K562 (cell line): ENCODE results near the gene MRPL38. TPM values are rescaled to one million over a fixed set of nuclear protein-coding genes. Genes with fewer than 3 reads are reported as not detected.

Experiments used
- C11orf30 ChIP-seq: fragments of 450-650 bp; IDR thresholded peaks from 2 replicates; pipeline ENCODE4 v1.6.1; 2016; ENCODE audit warnings: low read depth, mild to moderate bottlenecking
- CAMTA2 ChIP-seq: fragments of 250-450 bp; sonication (Bioruptor Pico); conservative IDR thresholded peaks from 2 replicates; pipeline ENCODE4 v1.5.1; 2022
- CBFA2T3 ChIP-seq: fragments of 450-650 bp; IDR thresholded peaks from 2 replicates; pipeline ENCODE4 v1.6.1; 2017
- CEBPB ChIP-seq: fragments of 450-650 bp; IDR thresholded peaks from 2 replicates; pipeline ENCODE4 v1.6.1; 2016; ENCODE audit warnings: missing genetic modification characterization, missing compliant biosample characterization
- CXXC5 ChIP-seq: fragments of 250-450 bp; sonication (Bioruptor Pico); IDR thresholded peaks from 2 replicates; pipeline ENCODE4 v1.8.0; 2022; ENCODE audit warnings: inconsistent platforms, mild to moderate bottlenecking, moderate library complexity
- E2F6 ChIP-seq, 2 experiments: IDR thresholded peaks; 2 replicates each; pipeline ENCODE4 v1.6.1; 2011; ENCODE audit warnings: borderline replicate concordance in 1 of 2, control low read depth in 1 of 2, low read depth in 1 of 2, low read length in 1 of 2, mild to moderate bottlenecking in 1 of 2, mixed read lengths in 1 of 2, moderate library complexity in 1 of 2; ENCODE audit not compliant: insufficient read depth in 1 of 2, insufficient read length in 1 of 2, poor library complexity in 1 of 2, severe bottlenecking in 1 of 2; ENCODE audit errors: extremely low read depth in 1 of 2
- FIP1L1 ChIP-seq: fragments of 200-400 bp; formaldehyde crosslinking; IDR thresholded peaks from 2 replicates; pipeline ENCODE4 v1.6.1; 2018; ENCODE audit warnings: mild to moderate bottlenecking, low read depth, low read length; ENCODE audit not compliant: poor library complexity, severe bottlenecking
- HOXB6 ChIP-seq: fragments of 250-450 bp; sonication (Bioruptor Pico); IDR thresholded peaks from 2 replicates; pipeline ENCODE4 v1.5.1; 2022; ENCODE audit warnings: mild to moderate bottlenecking, borderline replicate concordance
- KLF1 ChIP-seq: fragments of 450-650 bp; IDR thresholded peaks from 2 replicates; pipeline ENCODE4 v1.6.1; 2016; ENCODE audit warnings: missing genetic modification characterization, missing compliant biosample characterization
- POLR3G ChIP-seq: IDR thresholded peaks from 2 replicates; pipeline ENCODE4 v1.6.1; 2011; ENCODE audit not compliant: insufficient read length, insufficient replicate concordance; ENCODE audit errors: extremely low read depth
- SOX6 ChIP-seq: fragments of 450-650 bp; IDR thresholded peaks from 2 replicates; pipeline ENCODE4 v1.6.1; 2014; ENCODE audit warnings: mild to moderate bottlenecking
- SREBF2 ChIP-seq: sonication (generic); formaldehyde crosslinking; IDR thresholded peaks from 2 replicates; pipeline ENCODE4 v1.4.0; 2020; ENCODE audit warnings: mild to moderate bottlenecking, missing genetic modification reagents
- TAF1 ChIP-seq: IDR thresholded peaks from 2 replicates; pipeline ENCODE4 v1.6.1; 2011; ENCODE audit warnings: mild to moderate bottlenecking, low read length, moderate library complexity; ENCODE audit not compliant: insufficient read depth, control insufficient read depth, severe bottlenecking; ENCODE audit errors: extremely low read depth
- TAF7 ChIP-seq: fragments of 450-650 bp; IDR thresholded peaks from 2 replicates; pipeline ENCODE4 v1.6.1; 2016; ENCODE audit warnings: missing genetic modification characterization, missing compliant biosample characterization
- TRIM24 ChIP-seq, 2 experiments: fragments of 450-650 bp; IDR thresholded peaks; 2 replicates each; pipeline ENCODE4 v1.6.1; 2016
- TRIM25 ChIP-seq: fragments of 450-650 bp; IDR thresholded peaks from 2 replicates; pipeline ENCODE4 v1.7.0; 2016; ENCODE audit warnings: borderline replicate concordance
- ZNF124 ChIP-seq: sonication (generic); formaldehyde crosslinking; IDR thresholded peaks from 2 replicates; pipeline ENCODE4 v1.8.1; 2022; ENCODE audit warnings: missing genetic modification reagents
- ZNF184 ChIP-seq: sonication (generic); formaldehyde crosslinking; IDR thresholded peaks from 2 replicates; pipeline ENCODE4 v1.5.0; 2020; ENCODE audit warnings: missing genetic modification reagents
- ZNF407 ChIP-seq: fragments of 450-650 bp; IDR thresholded peaks from 2 replicates; pipeline ENCODE4 v1.6.1; 2016; ENCODE audit warnings: low read depth
- ZNF766 ChIP-seq: fragments of 200-800 bp; sonication (Bioruptor generic); conservative IDR thresholded peaks from 2 replicates; pipeline ENCODE4 v1.6.1; 2016; ENCODE audit warnings: missing genetic modification characterization, missing compliant biosample characterization
- polyA plus RNA-seq, 8 experiments: library from polyadenylated mRNA; depleted of rRNA in 4 of 8; stranded (reverse) in 5 of 8; unstranded in 3 of 8; fragments of >200 nt; fragmentation: Nextera tagmentation in 2 of 8; fragmentation: Illumina TruSeq in 1 of 8; extraction: Ambion mirVana in 2 of 8; extraction: Trizol in 1 of 8; gene quantifications; 2 replicates each; pipeline versions ENCODE4 v1.2.1 to v1.2.3, GENCODE V29; 2011 to 2014; ENCODE audit warnings: inconsistent platforms in 1 of 8, missing spikeins in 1 of 8
- total RNA-seq, 7 experiments: library from RNA; depleted of rRNA in 6 of 7; stranded (reverse); fragments of >200 nt in 6 of 7; fragmentation: Illumina TruSeq in 2 of 7; extraction: Trizol in 2 of 7; gene quantifications; 2 replicates each; pipeline versions ENCODE4 v1.2.1 to v1.2.3, GENCODE V29; 2011 to 2021; ENCODE audit warnings: low replicate concordance in 1 of 7

The MRPL38 gene
- total and polyA plus RNA-seq, 9 of the 15 experiments (the other 6 are each of a cell fraction or from before 2014, with no cell fraction given), result 4.5 to 154 (median 48.5) TPM

GRCh38 chr17:75849724-75850123 lies 55.0 kb downstream of the MRPL38 start (continued):
- TF ChIP-seq CXXC5 (CRISPR knock-in tag) (peak; percentile 64), ZNF407 (no peak), SOX6 (no peak), TRIM25 (no peak), POLR3G (no peak), FIP1L1 (no peak), KLF1 (tag) (no peak), SREBF2 (no peak), CAMTA2 (CRISPR knock-in tag) (no peak), ZNF184 (no peak), E2F6 (IDR thresholded peaks at IDR 0.05; ENCODE audit: borderline replicate concordance in 1 of 2, extremely low read depth in 1 of 2, insufficient read depth in 1 of 2, insufficient read length in 1 of 2, low read depth in 1 of 2, low read length in 1 of 2, poor library complexity in 1 of 2, severe bottlenecking in 1 of 2) (peak in 1 of 2 experiments; percentile 46), ZNF124 (no peak), ZNF766 (CRISPR knock-in tag) (no peak), TAF7 (tag) (no peak), C11orf30 (peak; percentile 57), TRIM24 (IDR thresholded peaks at IDR 0.05) (no peak), TAF1 (no peak), CBFA2T3 (no peak), HOXB6 (CRISPR knock-in tag) (no peak), CEBPB (tag) (peak; percentile 54)
